Type B pancreatic cell (in vitro differentiated cells): Measurements from ENCODE around the gene SF3B1. TPM values are rescaled to one million over a fixed set of nuclear protein-coding genes. Genes with fewer than 3 reads are reported as not detected.

Source experiments
- DNase-seq: peaks from one replicate; pipeline ENCODE4 v3.0.0; 2021; ENCODE audit warnings: mixed read lengths; ENCODE audit not compliant: unreplicated experiment; ENCODE audit errors: extremely low spot score
- H3K27ac Mint-ChIP-seq: 2 replicates; pipeline ENCODE4 v1.8.0; 2021; ENCODE audit warnings: mild to moderate bottlenecking, mixed read lengths
- H3K27me3 Mint-ChIP-seq: 2 replicates; pipeline ENCODE4 v1.8.0; 2021; ENCODE audit warnings: mixed read lengths
- H3K36me3 Mint-ChIP-seq: 2 replicates; pipeline ENCODE4 v1.8.0; 2021; ENCODE audit warnings: mixed read lengths
- H3K4me1 Mint-ChIP-seq: one replicate; pipeline ENCODE4 v1.8.0; 2021; ENCODE audit warnings: mixed read lengths; ENCODE audit not compliant: unreplicated experiment
- H3K4me3 Mint-ChIP-seq: 2 replicates; pipeline ENCODE4 v1.8.0; 2021; ENCODE audit warnings: mild to moderate bottlenecking, mixed read lengths
- H3K9me3 Mint-ChIP-seq: 2 replicates; pipeline ENCODE4 v1.8.0; 2021; ENCODE audit warnings: mixed read lengths
- CTCF ChIP-seq: fragments of 200-600 bp; sonication (generic); conservative IDR thresholded peaks from 2 replicates; pipeline ENCODE4 v1.5.0; 2021; ENCODE audit warnings: antibody characterized with exemption, mild to moderate bottlenecking
- total RNA-seq: library from RNA; stranded (reverse); gene quantifications from 2 replicates; pipeline ENCODE4 v1.2.1, GENCODE V29; 2021; ENCODE audit warnings: low replicate concordance

Gene SF3B1
- total RNA-seq, 1 donor from 2014 or later: 296 TPM

- Mint-ChIP-seq H3K4me3 (no peak overlapping the region), H3K4me1 (no peaks in the 10 kb centered on the region), H3K27me3 (no peaks in the 10 kb centered on the region), H3K27ac (no peak overlapping the region), H3K9me3 (no peaks in the 10 kb centered on the region), H3K36me3 (peaks cover 39% of the 10 kb centered on the region)
- no peak for TF ChIP-seq CTCF
- DNase-seq: no peak
Measured at GRCh38 chr2:197399887-197400540, 34.8 kb downstream of the SF3B1 start.

- H3K27ac Mint-ChIP-seq: no peak overlapping the region
- no peaks in the 10 kb centered on the region for H3K4me1 Mint-ChIP-seq
- TF ChIP-seq CTCF: no peak
- no peaks in the 10 kb centered on the region for H3K27me3 Mint-ChIP-seq
- H3K4me3 Mint-ChIP-seq: no peak overlapping the region
- peaks cover 41% of the 10 kb centered on the region for H3K36me3 Mint-ChIP-seq
- H3K9me3 Mint-ChIP-seq: no peaks in the 10 kb centered on the region
- DNase-seq: no peak
Measured at GRCh38 chr2:197398913-197399312, 35.9 kb downstream of the SF3B1 start.

- Mint-ChIP-seq H3K9me3 (no peaks in the 10 kb centered on the region), H3K27me3 (no peaks in the 10 kb centered on the region), H3K36me3 (peaks cover 17% of the 10 kb centered on the region), H3K4me1 (no peaks in the 10 kb centered on the region), H3K4me3 (no peak overlapping the region), H3K27ac (no peak overlapping the region)
- no peak for TF ChIP-seq CTCF
- DNase-seq: no peak
Measured at GRCh38 chr2:197391220-197391717, 43.6 kb downstream of the SF3B1 start.

- H3K36me3 Mint-ChIP-seq: peaks cover 9% of the 10 kb centered on the region
- TF ChIP-seq CTCF: no peak
- H3K4me3 Mint-ChIP-seq: no peak overlapping the region
- no peak overlapping the region for H3K27ac Mint-ChIP-seq
- no peaks in the 10 kb centered on the region for H3K27me3 Mint-ChIP-seq
- no peaks in the 10 kb centered on the region for H3K9me3 Mint-ChIP-seq
- DNase-seq: no peak
- H3K4me1 Mint-ChIP-seq: no peaks in the 10 kb centered on the region
Measured at GRCh38 chr2:197388866-197389587, 45.8 kb downstream of the SF3B1 start.

- Mint-ChIP-seq H3K9me3 (no peaks in the 10 kb centered on the region), H3K4me1 (no peaks in the 10 kb centered on the region), H3K36me3 (peaks cover 5% of the 10 kb centered on the region), H3K27me3 (no peaks in the 10 kb centered on the region), H3K27ac (no peak overlapping the region), H3K4me3 (no peak overlapping the region)
- TF ChIP-seq CTCF: no peak
- DNase-seq: no peak
Measured at GRCh38 chr2:197387179-197387578, 47.6 kb downstream of the SF3B1 start.
